CD4-positive, CD25-positive, alpha-beta regulatory T cell (primary cell): Measurements from ENCODE around the gene C17orf114.
"Not testable (repeated sequence)": the region's sequence is repeated elsewhere in the genome, so short reads cannot be mapped to it uniquely, and the experiment has no call there.

Experiments used
- ATAC-seq, 2 donors: fragments of 150-1000 bp; cut with Tn5 transposase; one replicate each; pipeline ENCODE4 v1.10.0; 2021; ENCODE audit warnings: low read depth in 2 of 2, moderate number of reproducible peaks in 2 of 2, moderate library complexity in 1 of 2
- DNase-seq, 3 donors: peaks; one replicate each; pipeline versions ENCODE4 v3.0.0 to v3.0.0-alpha.2; 2012 to 2022; ENCODE audit warnings: mixed read lengths in 1 of 3
- H3K27ac ChIP-seq: one replicate; pipeline ENCODE4 v1.7.0; 2013; ENCODE audit warnings: mild to moderate bottlenecking, low read length; ENCODE audit not compliant: insufficient read depth, poor library complexity, severe bottlenecking
- H3K27me3 ChIP-seq: one replicate; pipeline ENCODE4 v1.7.0; 2013; ENCODE audit warnings: low read length; ENCODE audit not compliant: control insufficient read depth, insufficient read depth
- H3K36me3 ChIP-seq: one replicate; pipeline ENCODE4 v1.7.0; 2013; ENCODE audit warnings: mild to moderate bottlenecking, low read length, moderate library complexity; ENCODE audit not compliant: control insufficient read depth, insufficient read depth
- H3K4me1 ChIP-seq: 2 replicates; pipeline ENCODE4 v1.7.0; 2013; ENCODE audit warnings: mild to moderate bottlenecking, low read length; ENCODE audit not compliant: insufficient read depth, control insufficient read depth, poor library complexity, severe bottlenecking
- H3K4me3 ChIP-seq: one replicate; pipeline ENCODE4 v1.7.0; 2013; ENCODE audit warnings: low read depth, mild to moderate bottlenecking, low read length, moderate library complexity
- H3K9me3 ChIP-seq, 2 experiments: 1 replicate in 1 of 2; 2 replicates in 1 of 2; pipeline ENCODE4 v1.7.0; 2013; ENCODE audit warnings: low read length in 2 of 2, mild to moderate bottlenecking in 1 of 2, moderate library complexity in 1 of 2; ENCODE audit not compliant: control insufficient read depth in 2 of 2
- H3K27ac Mint-ChIP-seq, 3 donors: one replicate each; pipeline ENCODE4 v1.8.0; 2020 to 2022; ENCODE audit warnings: mild to moderate bottlenecking in 3 of 3, mixed read lengths in 3 of 3, moderate library complexity in 2 of 3
- H3K27me3 Mint-ChIP-seq: one replicate; pipeline ENCODE4 v1.8.0; 2022; ENCODE audit warnings: mild to moderate bottlenecking, mixed read lengths
- H3K36me3 Mint-ChIP-seq: one replicate; pipeline ENCODE4 v1.8.0; 2020; ENCODE audit warnings: mixed read lengths
- H3K4me1 Mint-ChIP-seq, 4 donors: one replicate each; pipeline ENCODE4 v1.8.0; 2020 to 2022; ENCODE audit warnings: mixed read lengths in 4 of 4, mild to moderate bottlenecking in 1 of 4
- H3K4me3 Mint-ChIP-seq, 4 donors: one replicate each; pipeline ENCODE4 v1.8.0; 2020 to 2022; ENCODE audit warnings: mild to moderate bottlenecking in 4 of 4, mixed read lengths in 4 of 4, moderate library complexity in 3 of 4
- H3K9me3 Mint-ChIP-seq, 7 donors: one replicate each; pipeline ENCODE4 v1.8.0; 2020 to 2022; ENCODE audit warnings: mixed read lengths in 7 of 7, mild to moderate bottlenecking in 3 of 7, moderate library complexity in 2 of 7

C17orf114 gene

GRCh38 chr17:4834681-4835020 is 32.5 kb upstream of the C17orf114 start:
- H3K27me3 Mint-ChIP-seq, result peaks cover 11% of the 10 kb centered on the region
- H3K9me3 Mint-ChIP-seq, result no peaks in the 10 kb centered on the region
- H3K4me3 Mint-ChIP-seq, result peak overlapping the region; percentile 89 to 98 (median 96)
- H3K4me1 ChIP-seq, result peaks cover 38% of the 10 kb centered on the region
- H3K36me3 ChIP-seq, result peaks cover 9% of the 10 kb centered on the region
- peak overlapping the region; percentile 88 for H3K27ac ChIP-seq
- H3K36me3 Mint-ChIP-seq, result peaks cover 16% of the 10 kb centered on the region
- no peaks in the 10 kb centered on the region for H3K9me3 ChIP-seq
- H3K27me3 ChIP-seq, result no peaks in the 10 kb centered on the region
- DNase-seq (no peak), ATAC-seq (no peak)
- H3K4me3 ChIP-seq, result peak overlapping the region; percentile 89
- peak overlapping the region; percentile 78 to 98 (median 93) for H3K27ac Mint-ChIP-seq
- peaks cover 28 to 55% (median 44%) of the 10 kb centered on the region in 4 donors for H3K4me1 Mint-ChIP-seq

GRCh38 chr17:4833941-4834680 is 32.0 kb upstream of the C17orf114 start:
- Histone ChIP-seq H3K4me1 (peaks cover 38% of the 10 kb centered on the region), H3K27ac (peak overlapping the region; percentile 88), H3K9me3 (no peaks in the 10 kb centered on the region), H3K4me3 (peak overlapping the region; percentile 89), H3K36me3 (peaks cover 9% of the 10 kb centered on the region), H3K27me3 (no peaks in the 10 kb centered on the region)
- ATAC-seq, result no peak
- Mint-ChIP-seq H3K4me1 (peaks cover 23 to 50% (median 39%) of the 10 kb centered on the region in 4 donors), H3K27me3 (peaks cover 11% of the 10 kb centered on the region), H3K9me3 (no peaks in the 10 kb centered on the region), H3K27ac (peak overlapping the region; percentile 78 to 98 (median 93)), H3K36me3 (peaks cover 16% of the 10 kb centered on the region), H3K4me3 (peak overlapping the region; percentile 89 to 98 (median 96))
- DNase-seq, result peak in 2 of 3 donors; percentile 5 to 26

- ATAC-seq (peak; percentile 88 to 89), DNase-seq (peak; percentile 87 to 95 (median 89))
- H3K4me1 ChIP-seq, result peaks cover 36% of the 10 kb centered on the region
- peak within 1 kb of the TSS; percentile 88 for H3K27ac ChIP-seq
- Mint-ChIP-seq H3K27me3 (peaks cover 11% of the 10 kb centered on the region), H3K4me1 (peaks cover 23 to 42% (median 34%) of the 10 kb centered on the region in 4 donors), H3K9me3 (no peaks in the 10 kb centered on the region), H3K36me3 (peaks cover 17% of the 10 kb centered on the region), H3K27ac (peak within 1 kb of the TSS; percentile 89 to 98 (median 93)), H3K4me3 (peak within 1 kb of the TSS; percentile 89 to 98 (median 96))
- peak within 1 kb of the TSS; percentile 89 for H3K4me3 ChIP-seq
- no peaks in the 10 kb centered on the region for H3K9me3 ChIP-seq
- H3K27me3 ChIP-seq, result no peaks in the 10 kb centered on the region
- peaks cover 9% of the 10 kb centered on the region for H3K36me3 ChIP-seq
Measured at GRCh38 chr17:4833178-4833940, 31.2 kb upstream of the C17orf114 start, which contains the start of gene MINK1. Gene MINK1, plus strand, starts transcription at chr17:4833340. Its CDS starts 244 bp downstream, at chr17:4833584.

GRCh38 chr17:4832829-4833177 is 30.7 kb upstream of the C17orf114 start:
- ATAC-seq, result not testable (repeated sequence)
- H3K4me1 Mint-ChIP-seq, result peaks cover 23 to 37% (median 31%) of the 10 kb centered on the region in 4 donors

GRCh38 chr17:4827399-4827798 is 25.3 kb upstream of the C17orf114 start:
- no peaks in the 10 kb centered on the region for H3K27me3 ChIP-seq
- Mint-ChIP-seq H3K27me3 (no peaks in the 10 kb centered on the region), H3K27ac (no peak overlapping the region), H3K4me3 (no peak overlapping the region), H3K9me3 (no peaks in the 10 kb centered on the region), H3K36me3 (peaks cover 4% of the 10 kb centered on the region), H3K4me1 (no peaks in the 10 kb centered on the region)
- no peak overlapping the region for H3K4me3 ChIP-seq
- no peaks in the 10 kb centered on the region for H3K9me3 ChIP-seq
- H3K27ac ChIP-seq, result no peak overlapping the region
- no peak for ATAC-seq
- H3K36me3 ChIP-seq, result no peaks in the 10 kb centered on the region
- DNase-seq, result no peak
- H3K4me1 ChIP-seq, result no peaks in the 10 kb centered on the region

More at GRCh38 chr17:4832829-4833177, 30.7 kb upstream of the C17orf114 start:
- H3K36me3 Mint-ChIP-seq, result peaks cover 11% of the 10 kb centered on the region
- H3K9me3 ChIP-seq, H3K27me3 ChIP-seq, H3K36me3 ChIP-seq, DNase-seq, H3K9me3 Mint-ChIP-seq: not testable (repeated sequence)
- H3K4me1 ChIP-seq, result peaks cover 33% of the 10 kb centered on the region
- H3K27ac Mint-ChIP-seq, result peak overlapping the region; percentile 89 to 96 (median 90)
- peak overlapping the region; percentile 88 for H3K27ac ChIP-seq
- peaks cover 11% of the 10 kb centered on the region for H3K27me3 Mint-ChIP-seq
- H3K4me3 ChIP-seq, result peak overlapping the region; percentile 78
- H3K4me3 Mint-ChIP-seq, result peak overlapping the region; percentile 89 to 98 (median 95)

- Histone ChIP-seq H3K36me3 (no peaks in the 10 kb centered on the region), H3K27ac (no peak overlapping the region), H3K9me3 (no peaks in the 10 kb centered on the region), H3K27me3 (no peaks in the 10 kb centered on the region), H3K4me3 (no peak overlapping the region), H3K4me1 (no peaks in the 10 kb centered on the region)
- no peaks in the 10 kb centered on the region for H3K9me3 Mint-ChIP-seq
- DNase-seq (no peak), ATAC-seq (no peak)
- H3K4me3 Mint-ChIP-seq, result no peak overlapping the region
- no peaks in the 10 kb centered on the region for H3K27me3 Mint-ChIP-seq
- H3K4me1 Mint-ChIP-seq, result peaks cover 0 to 2% (median 0%) of the 10 kb centered on the region in 4 donors
- H3K36me3 Mint-ChIP-seq, result peaks cover 5% of the 10 kb centered on the region
- H3K27ac Mint-ChIP-seq, result no peak overlapping the region
Measured at GRCh38 chr17:4823373-4824089, 21.4 kb upstream of the C17orf114 start.

- Mint-ChIP-seq H3K4me1 (peaks cover 0 to 2% (median 0%) of the 10 kb centered on the region in 4 donors), H3K27me3 (no peaks in the 10 kb centered on the region), H3K36me3 (peaks cover 5% of the 10 kb centered on the region), H3K27ac (no peak overlapping the region), H3K9me3 (no peaks in the 10 kb centered on the region), H3K4me3 (no peak overlapping the region)
- Histone ChIP-seq H3K9me3 (no peaks in the 10 kb centered on the region), H3K4me1 (no peaks in the 10 kb centered on the region), H3K27ac (no peak overlapping the region), H3K36me3 (no peaks in the 10 kb centered on the region), H3K27me3 (no peaks in the 10 kb centered on the region), H3K4me3 (no peak overlapping the region)
- ATAC-seq (no peak), DNase-seq (no peak)
Measured at GRCh38 chr17:4822835-4823234, 20.7 kb upstream of the C17orf114 start.
